CD4-positive, alpha-beta T cell treated with Interleukin-17A for 4 hours (primary cell): ENCODE results near the gene SIRT3.
"Not testable (repeated sequence)": the region's sequence is repeated elsewhere in the genome, so short reads cannot be mapped to it uniquely, and the experiment has no call there.

Experiments
- DNase-seq: peaks from one replicate; pipeline ENCODE4 v3.0.0-alpha.2; 2020; ENCODE audit warnings: mixed read lengths

SIRT3 gene

DNA sequence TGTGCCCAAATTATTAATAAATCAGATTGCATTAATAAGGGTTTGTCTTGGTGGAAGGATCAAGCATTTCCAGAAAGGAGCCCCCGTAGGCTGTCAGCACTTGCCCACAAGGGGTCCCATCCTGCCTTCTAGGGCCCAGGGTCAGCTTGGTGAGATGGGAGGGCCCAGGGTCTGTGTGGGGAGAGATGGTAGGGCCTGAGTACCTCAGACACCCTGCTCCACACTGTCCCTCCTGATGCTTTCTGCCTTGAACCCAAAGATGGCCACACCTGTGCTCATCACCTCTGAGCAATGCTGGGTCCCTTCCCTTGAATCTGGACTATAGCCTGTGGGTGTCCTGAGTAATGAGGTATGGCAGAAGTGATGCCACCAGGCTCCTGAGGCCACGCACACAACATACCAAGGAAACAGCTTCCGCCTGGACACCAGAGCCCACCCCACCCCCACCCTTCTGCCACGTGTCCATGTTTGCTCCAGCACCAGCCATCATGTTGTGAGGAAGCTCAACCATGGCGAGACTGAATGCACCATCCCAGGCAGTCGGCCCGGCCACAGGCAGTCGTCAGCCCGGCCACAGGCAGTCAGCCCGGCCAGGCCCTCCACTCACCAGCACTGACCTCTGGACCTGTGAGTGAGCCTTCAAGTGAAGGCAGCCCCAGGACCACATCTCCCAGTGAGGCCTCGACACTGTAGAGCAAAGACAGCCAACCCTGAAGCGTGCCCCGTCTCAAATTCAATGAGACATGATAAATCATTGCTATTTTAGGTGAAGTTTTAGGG lies 35.7 kb downstream of the SIRT3 start:
- DNase-seq: no peak

- DNase-seq: no peak
These were observed 36.4 kb downstream of the SIRT3 start for GRCh38 chr11:199782-200181.

DNA sequence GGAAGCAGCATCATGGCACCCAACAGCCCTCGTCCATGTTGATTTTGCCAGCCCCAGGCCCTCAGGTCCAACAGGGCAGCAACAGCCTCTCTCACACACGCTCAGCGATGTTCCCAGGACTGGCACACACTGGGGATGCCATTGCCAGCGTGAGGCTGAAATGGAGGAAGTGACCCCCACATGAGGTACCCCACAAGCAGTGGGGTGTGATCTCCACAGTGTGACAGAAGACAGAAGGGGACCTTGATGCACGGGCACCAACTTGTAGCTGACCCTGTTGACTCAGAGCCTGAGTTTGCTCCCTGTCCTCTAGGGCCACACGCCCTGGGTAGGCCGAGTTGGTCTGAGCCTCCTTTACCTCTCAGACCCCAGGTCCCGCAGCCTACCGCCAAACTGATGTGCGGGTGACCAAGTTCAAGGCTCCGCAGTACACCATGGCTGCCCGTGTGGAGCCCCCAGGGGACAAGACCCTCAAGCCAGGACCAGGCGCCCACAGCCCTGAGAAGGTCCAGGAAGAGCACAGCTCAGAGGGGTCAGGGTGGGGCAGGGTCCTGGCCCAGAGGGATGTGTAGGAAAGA lies 37.0 kb downstream of the SIRT3 start:
- DNase-seq: peak; percentile 0

- DNase-seq: no peak
These were observed 37.8 kb downstream of the SIRT3 start for GRCh38 chr11:198236-198806.

- peak; percentile 1 for DNase-seq
These were observed 38.4 kb downstream of the SIRT3 start for GRCh38 chr11:197741-198235.

DNA sequence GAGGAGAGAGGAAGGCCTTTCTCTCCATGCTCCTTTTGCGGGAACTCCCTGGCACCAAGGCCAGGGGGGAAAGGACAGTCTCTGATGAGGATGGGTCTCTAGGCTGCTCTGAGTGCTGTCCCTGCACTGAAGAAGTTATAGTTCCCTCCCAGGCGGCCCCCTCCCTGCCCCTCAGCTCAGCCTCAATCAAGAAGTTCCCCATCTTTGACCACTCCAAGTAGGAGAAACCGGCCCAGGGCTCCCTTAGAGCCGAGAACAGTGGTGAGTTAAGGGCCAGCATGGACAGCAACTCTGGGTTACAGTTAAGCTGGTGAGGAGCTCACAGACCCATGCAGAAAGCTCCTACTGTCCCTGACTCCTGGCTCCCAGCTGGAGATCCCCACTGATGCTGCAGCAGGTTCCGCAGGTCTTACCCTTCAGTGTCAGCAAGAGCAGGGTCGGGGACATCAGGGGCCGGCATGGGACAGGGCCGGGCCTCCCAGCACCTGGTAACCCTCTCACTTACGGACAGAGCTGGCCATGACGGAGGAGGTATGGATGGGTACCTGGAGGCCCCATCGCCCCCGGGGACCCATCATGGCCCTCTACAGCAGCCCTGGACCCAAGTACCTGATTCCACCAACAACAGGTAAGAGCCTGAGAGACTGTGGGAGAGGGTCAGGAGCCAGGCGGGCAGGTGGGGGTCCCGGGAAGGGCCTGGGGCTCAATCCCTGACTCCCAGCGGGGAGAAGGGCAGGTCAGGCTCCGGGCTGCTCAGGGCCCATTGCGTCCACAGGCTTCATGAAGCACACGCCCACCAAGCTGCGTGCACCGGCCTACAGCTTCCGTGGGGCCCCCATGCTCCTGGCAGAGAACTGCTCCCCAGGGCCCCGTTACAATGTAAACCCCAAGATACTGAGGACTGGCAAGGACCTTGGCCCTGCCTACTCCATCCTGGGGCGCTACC lies 39.1 kb downstream of the SIRT3 start:
- peak; percentile 1 for DNase-seq

DNA sequence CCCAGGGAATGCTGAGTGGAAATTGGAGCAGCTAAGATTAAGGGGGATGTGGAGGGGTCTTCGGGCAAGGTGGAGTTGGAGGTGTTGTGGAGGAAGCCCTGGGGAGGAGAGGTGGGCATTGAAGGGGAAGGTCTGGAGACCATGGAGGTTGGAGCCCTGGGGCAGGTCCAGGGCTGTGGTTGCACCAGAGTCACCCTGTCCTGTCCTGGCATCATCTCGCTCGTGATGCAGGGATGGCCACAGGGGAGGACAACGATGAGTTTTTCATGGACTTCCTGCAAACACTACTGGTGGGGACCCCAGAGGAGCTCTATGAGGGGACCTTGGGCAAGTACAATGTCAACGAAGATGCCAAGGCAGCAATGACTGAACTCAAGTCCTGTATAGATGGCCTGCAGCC lies 42.7 kb downstream of the SIRT3 start:
- peak; percentile 1 for DNase-seq

- DNase-seq: not testable (repeated sequence)
These were observed 43.4 kb downstream of the SIRT3 start, which contains the start of gene SCGB1C1 for GRCh38 chr11:192674-193128. TSS of gene SCGB1C1 (plus strand) at chr11:193078. CDS start at chr11:193100, 22 bp downstream.

- DNase-seq: peak; percentile 0
These were observed 44.4 kb downstream of the SIRT3 start for GRCh38 chr11:191490-192478.

DNA sequence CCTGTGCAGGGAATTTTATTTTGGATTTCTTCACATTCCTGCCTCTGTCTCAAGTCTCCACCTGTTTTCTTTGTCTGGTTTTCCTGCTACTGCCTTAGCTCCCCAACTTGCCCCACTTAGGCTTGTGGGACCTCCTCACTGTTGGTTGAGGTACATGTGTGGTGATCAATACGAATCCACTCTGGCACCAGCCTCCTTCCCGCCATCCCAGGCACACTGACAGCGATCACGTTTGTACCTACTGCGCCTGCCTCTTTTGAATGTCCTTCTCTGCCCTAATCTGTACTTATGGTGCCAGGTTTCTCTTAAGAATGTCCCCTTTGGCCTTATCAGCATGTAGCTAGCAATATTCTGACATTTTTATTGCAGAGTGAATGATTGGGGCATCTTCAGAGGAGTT lies 45.6 kb downstream of the SIRT3 start:
- not testable (repeated sequence) for DNase-seq

GRCh38 chr11:189843-190311 lies 46.3 kb downstream of the SIRT3 start:
- not testable (repeated sequence) for DNase-seq

DNA sequence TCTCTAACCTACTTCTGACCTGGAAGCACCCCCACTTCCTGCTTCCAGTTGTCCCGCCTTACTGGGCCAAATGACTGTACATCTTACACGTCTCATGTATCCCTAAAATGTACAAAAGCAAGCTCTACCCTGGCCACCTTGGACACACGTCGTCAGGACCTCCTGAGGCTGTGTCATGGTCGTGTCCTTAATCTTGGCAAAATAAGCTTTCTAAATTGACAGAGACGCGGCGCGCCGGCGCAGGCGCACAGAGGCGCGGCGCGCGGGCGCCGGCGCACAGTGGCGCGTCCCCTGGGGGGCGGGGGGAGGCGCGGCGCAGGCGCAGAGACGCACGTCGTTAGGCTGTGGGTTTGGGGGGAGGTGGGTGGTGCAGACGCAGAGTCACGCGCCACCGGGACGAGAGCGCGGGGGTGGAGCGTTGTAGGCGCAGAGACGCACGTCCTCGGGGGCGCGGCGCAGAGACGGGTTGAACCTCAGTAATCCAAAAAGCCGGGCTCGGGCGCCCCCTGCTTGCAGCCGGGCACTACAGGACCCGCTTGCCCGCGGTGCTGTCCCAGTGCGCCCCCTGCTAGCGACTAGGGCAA lies 46.9 kb downstream of the SIRT3 start:
- not testable (repeated sequence) for DNase-seq

- not testable (repeated sequence) for DNase-seq
These were observed 55.9 kb downstream of the SIRT3 start for GRCh38 chr11:180242-180641.
